ENCODE data around the gene CDYL.
"Not testable (repeated sequence)": the region's sequence is repeated elsewhere in the genome, so short reads cannot be mapped to it uniquely, and the experiment has no call there.

CDYL gene

GRCh38 chr6:4818272-4818938, 42.2 kb downstream of the CDYL start:
- no peak for TF ChIP-seq CTCF (conservative IDR thresholded peaks at IDR 0.05)
- no peak overlapping the region for H3K27ac ChIP-seq

- TF ChIP-seq CTCF (conservative IDR thresholded peaks at IDR 0.05) = no peak
- no peak overlapping the region for H3K27ac ChIP-seq
Observed at GRCh38 chr6:4819706-4820283, 43.6 kb downstream of the CDYL start.

GRCh38 chr6:4820704-4821276, 44.6 kb downstream of the CDYL start:
- no peak for TF ChIP-seq CTCF (conservative IDR thresholded peaks at IDR 0.05)
- no peak overlapping the region for H3K27ac ChIP-seq

GRCh38 chr6:4822476-4822875, 46.3 kb downstream of the CDYL start:
- TF ChIP-seq CTCF (conservative IDR thresholded peaks at IDR 0.05) = no peak
- no peak overlapping the region for H3K27ac ChIP-seq

- no peak overlapping the region for H3K27ac ChIP-seq
Observed at GRCh38 chr6:4828187-4828698, 52.0 kb downstream of the CDYL start.

GRCh38 chr6:4829089-4829488, 52.9 kb downstream of the CDYL start:
- no peak for TF ChIP-seq CTCF (conservative IDR thresholded peaks at IDR 0.05)
- no peak overlapping the region for H3K27ac ChIP-seq

More at GRCh38 chr6:4828187-4828698, 52.0 kb downstream of the CDYL start:
- TF ChIP-seq CTCF (conservative IDR thresholded peaks at IDR 0.05) = no peak

GRCh38 chr6:4835540-4835939, 59.3 kb downstream of the CDYL start:
- H3K27ac ChIP-seq = not testable (repeated sequence)

- no peak overlapping the region for H3K27ac ChIP-seq
- TF ChIP-seq CTCF (conservative IDR thresholded peaks at IDR 0.05) = no peak
Observed at GRCh38 chr6:4840169-4840568, 64.0 kb downstream of the CDYL start.
